Choroid plexus epithelial cell (primary cell): ENCODE data around the gene LGALS3.

Experiments used
- DNase-seq: peaks from one replicate; pipeline ENCODE4 v3.0.0-alpha.2; 2010; ENCODE audit warnings: low read depth
- H3K4me3 ChIP-seq: 2 replicates; pipeline ENCODE4 v1.5.1; 2011; ENCODE audit warnings: low read depth, mild to moderate bottlenecking, control low read depth, low read length, moderate library complexity
- TF ChIP-seq, protein P1 (sequence below): conservative IDR thresholded peaks from 2 replicates; pipeline ENCODE4 v1.5.1; 2011; ENCODE audit warnings: low read depth, mild to moderate bottlenecking, control low read depth, inconsistent platforms, low read length, moderate library complexity

Gene LGALS3

DNA sequence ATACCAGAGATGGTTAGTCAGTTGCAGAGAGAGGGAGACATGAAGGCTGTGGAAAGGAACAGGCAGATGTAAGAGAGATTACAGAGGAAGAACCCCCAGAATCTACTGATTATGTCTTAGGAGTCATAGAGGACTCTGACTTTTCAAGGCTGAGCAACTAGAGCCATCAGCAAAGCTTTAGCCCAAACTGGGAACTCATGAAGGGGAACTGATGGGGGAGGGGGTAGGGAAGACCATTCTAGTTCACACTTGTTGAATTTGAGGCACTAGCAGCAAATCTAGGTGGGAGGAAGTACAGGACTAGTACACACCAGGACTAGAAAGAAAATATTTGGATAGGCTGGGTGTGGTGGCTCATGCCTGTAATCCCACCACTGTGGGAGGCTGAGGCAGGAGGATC lies 10.1 kb downstream of the LGALS3 start:
- TF ChIP-seq, protein P1, sequence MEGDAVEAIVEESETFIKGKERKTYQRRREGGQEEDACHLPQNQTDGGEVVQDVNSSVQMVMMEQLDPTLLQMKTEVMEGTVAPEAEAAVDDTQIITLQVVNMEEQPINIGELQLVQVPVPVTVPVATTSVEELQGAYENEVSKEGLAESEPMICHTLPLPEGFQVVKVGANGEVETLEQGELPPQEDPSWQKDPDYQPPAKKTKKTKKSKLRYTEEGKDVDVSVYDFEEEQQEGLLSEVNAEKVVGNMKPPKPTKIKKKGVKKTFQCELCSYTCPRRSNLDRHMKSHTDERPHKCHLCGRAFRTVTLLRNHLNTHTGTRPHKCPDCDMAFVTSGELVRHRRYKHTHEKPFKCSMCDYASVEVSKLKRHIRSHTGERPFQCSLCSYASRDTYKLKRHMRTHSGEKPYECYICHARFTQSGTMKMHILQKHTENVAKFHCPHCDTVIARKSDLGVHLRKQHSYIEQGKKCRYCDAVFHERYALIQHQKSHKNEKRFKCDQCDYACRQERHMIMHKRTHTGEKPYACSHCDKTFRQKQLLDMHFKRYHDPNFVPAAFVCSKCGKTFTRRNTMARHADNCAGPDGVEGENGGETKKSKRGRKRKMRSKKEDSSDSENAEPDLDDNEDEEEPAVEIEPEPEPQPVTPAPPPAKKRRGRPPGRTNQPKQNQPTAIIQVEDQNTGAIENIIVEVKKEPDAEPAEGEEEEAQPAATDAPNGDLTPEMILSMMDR = no peak
- no peak for DNase-seq
- H3K4me3 ChIP-seq = no peak overlapping the region

DNA sequence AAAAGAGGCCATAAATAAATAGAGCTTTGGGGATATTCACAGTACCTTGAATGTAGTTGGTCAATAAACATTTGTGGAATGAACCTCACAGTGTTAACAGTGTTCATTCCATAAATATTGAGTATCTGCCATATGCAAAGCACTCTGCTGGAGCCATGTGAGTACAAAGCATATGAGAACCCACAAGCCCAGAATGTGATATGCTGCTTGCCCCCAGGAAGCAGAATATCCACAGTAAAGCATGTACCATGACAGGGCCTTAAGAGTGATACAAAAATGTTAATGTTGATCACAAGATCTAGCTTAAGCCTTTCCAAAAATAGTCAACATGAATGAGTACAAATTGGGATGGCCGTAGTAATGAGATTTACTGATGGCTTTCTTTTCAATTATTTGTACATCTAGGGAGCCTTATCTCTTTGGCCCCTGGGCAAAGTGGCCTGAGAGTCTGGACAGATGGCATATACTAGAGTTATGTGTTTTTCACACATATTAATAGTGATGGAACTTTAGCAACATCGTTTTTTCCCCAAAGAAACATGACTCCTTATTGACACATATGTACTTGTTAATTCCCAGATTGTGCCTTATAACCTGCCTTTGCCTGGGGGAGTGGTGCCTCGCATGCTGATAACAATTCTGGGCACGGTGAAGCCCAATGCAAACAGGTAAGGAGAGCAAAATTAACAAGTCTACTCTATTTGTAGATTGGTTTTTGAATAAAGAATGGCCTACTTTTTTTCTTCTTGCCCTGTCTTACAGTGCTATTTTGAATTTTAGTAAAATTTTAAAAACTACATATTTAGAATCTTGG lies 10.9 kb downstream of the LGALS3 start:
- TF ChIP-seq, protein P1 = no peak
- no peak overlapping the region for H3K4me3 ChIP-seq
- no peak for DNase-seq

DNA sequence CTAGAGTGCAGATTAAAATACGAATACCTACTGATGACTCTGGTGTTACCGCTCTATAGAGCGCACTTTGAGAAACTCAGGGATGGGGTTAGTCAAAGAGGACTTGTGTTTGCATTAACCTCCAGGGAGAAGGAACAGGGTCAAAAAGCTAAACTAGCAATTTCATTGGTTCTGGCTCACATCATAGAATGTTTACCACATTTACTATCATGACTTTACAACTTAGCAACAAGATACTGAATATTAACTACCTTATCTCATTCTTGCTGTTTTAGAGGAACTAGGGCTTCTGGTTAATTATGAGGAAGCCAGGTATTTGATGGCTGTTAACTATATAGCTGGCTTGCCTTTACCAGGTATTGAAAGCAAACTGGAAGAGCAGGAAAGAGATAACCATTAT lies 12.8 kb downstream of the LGALS3 start:
- H3K4me3 ChIP-seq = no peak overlapping the region
- TF ChIP-seq, protein P1 = no peak
- DNase-seq = no peak

DNA sequence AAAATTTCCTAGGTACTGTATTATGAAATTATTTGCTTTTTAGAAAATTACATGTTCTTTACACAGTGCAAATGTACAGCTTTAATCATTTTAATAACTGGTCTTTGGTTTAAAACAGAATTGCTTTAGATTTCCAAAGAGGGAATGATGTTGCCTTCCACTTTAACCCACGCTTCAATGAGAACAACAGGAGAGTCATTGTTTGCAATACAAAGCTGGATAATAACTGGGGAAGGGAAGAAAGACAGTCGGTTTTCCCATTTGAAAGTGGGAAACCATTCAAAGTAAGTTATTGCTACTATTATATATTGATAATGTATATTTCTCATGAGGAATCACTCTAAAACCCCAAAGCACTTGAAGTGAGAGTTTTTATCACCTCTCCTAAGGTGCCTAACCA lies 13.4 kb downstream of the LGALS3 start:
- TF ChIP-seq, protein P1 = no peak
- no peak for DNase-seq
- H3K4me3 ChIP-seq = no peak overlapping the region

DNA sequence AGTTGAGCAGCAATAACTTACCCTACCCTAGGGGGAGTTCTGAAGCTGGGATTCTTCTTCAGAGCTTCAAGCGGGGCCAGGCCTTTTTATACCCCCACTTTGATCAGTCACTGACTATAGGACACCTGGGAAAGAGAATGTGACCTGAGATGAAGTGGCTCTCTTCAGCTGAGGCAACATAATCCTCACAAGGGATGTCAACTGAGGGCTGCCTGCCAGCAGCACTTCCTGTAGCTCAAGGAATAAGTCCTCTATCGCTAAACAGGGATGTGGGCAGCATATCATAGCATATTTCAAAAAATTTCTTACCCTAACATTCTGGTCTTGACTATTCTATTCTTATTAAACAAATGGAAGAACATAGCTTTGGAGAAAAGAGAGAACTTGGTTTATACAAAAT lies 17.4 kb downstream of the LGALS3 start:
- DNase-seq = peak; percentile 19
- TF ChIP-seq, protein P1 = no peak
- H3K4me3 ChIP-seq = no peak overlapping the region

DNA sequence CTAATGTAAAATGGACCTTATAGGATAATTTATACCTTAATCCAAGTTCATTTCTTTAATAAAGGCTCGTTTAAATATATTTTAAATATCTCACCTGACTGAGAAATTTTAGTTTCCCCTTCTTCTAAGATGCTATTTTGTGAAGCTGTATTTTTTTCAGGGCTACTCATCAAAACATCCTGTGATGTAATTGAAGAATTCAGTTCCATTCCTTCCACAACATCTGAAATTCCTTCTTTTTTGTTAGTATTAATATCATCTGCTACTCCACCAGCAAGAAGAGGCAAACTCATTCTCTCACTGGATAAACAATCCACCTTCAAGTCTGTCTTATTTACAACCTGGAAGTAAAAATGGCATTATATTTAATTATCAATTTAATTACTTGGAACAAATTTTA lies 22.5 kb downstream of the LGALS3 start:
- H3K4me3 ChIP-seq = no peak overlapping the region
- TF ChIP-seq, protein P1 = no peak
- DNase-seq = peak; percentile 67

DNA sequence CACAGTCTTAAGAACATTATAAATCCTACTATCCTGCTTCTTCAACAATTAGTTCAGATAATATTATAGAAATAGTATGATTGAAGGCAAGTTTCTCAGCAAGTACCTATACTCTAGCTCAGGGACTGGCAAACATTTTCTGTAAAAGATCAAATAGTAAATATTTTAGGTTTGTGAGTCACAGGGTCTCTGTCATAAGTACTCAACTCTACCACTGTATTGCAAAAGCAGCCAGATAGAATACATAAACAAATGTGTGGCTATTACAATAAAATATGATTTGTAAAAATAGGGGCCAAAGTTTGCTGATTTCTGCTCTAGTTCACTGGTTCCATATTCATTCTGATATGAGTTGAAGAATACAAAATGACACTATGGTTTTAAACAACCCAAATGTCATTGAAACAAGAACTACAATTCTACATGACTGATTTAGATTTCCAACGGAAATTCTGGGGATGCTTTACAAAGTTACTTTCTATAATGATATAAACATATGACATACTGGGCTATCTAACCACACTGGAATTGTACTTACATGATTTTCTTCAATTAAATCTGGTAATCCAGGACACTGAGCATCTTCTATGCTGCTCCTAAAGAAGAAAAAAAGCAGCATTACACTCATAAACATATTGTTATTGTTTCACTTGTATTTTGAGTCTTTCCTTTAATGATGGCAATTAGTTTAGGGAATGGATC lies 23.2 kb downstream of the LGALS3 start:
- peak; percentile 85 for DNase-seq
- no peak overlapping the region for H3K4me3 ChIP-seq
- TF ChIP-seq, protein P1 = no peak
